Stimulated activated CD4-positive, alpha-beta T cell treated with anti-CD3 and anti-CD28 coated beads, Interleukin-12 subunit alpha, Interleukin-12 subunit beta, amount 100 ng/mL, for 24 hours (primary cell): ENCODE data around the gene GMCL1.
"Not testable (repeated sequence)": the region's sequence is repeated elsewhere in the genome, so short reads cannot be mapped to it uniquely, and the experiment has no call there.

ENCODE experiments used
- DNase-seq, 2 experiments: peaks; one replicate each; pipeline ENCODE4 v3.0.0-alpha.2; 2020; ENCODE audit warnings: low read depth in 2 of 2

Gene GMCL1

DNA sequence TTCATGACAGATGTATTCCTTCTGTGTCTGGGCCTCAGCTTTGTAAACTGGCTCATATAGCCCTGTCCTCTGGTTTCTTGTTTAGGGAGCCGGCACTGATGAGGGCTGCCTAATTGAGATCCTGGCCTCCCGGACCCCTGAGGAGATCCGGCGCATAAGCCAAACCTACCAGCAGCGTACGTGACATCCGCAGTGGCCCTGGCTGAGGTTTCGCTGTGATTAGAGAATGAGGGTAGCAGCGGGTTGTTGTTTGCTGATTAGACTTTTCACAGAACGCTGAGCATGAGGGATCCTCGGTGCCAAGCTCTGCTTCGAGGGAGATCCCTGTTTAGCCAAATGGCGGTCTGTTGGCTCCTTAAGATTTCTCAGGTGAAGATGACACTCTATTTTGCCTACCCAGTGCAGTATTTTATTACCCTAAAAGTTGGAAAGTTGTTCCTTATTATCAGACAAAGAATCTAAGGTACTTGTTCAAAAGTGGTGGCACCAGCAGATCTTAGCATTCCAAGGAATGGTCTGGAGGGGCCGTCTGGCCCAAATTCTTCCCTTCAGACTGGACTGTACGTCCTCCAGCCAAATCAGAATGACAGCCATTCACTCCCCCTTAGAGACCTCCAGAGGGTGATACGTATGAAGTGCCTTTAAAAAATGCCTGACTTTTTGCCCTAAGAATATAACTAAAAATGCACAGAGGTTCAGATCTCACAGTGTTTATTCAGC, 21.5 kb upstream of the GMCL1 start:
- DNase-seq, result no peak

GRCh38 chr2:69810550-69810949, 18.9 kb upstream of the GMCL1 start:
- DNase-seq, result no peak

DNA sequence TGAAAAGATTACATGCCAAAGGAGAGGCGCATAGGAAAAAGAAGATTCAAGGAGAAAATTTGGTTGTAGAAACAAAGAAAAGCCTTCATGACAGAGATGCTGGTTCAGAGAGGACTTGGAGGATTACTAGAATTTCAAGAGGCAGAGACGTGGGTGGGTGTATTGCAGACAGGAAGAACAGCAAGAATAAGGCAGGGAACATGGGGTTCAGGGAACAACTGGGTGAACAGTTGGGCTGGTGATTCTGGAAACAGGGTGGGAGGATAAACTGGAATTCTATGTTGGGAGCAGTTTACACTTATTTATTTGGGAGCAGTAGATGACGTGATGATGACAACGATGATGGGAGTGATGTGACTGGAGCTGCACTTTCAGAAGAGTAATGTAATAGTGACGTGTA, 18.4 kb upstream of the GMCL1 start:
- no peak for DNase-seq

DNA sequence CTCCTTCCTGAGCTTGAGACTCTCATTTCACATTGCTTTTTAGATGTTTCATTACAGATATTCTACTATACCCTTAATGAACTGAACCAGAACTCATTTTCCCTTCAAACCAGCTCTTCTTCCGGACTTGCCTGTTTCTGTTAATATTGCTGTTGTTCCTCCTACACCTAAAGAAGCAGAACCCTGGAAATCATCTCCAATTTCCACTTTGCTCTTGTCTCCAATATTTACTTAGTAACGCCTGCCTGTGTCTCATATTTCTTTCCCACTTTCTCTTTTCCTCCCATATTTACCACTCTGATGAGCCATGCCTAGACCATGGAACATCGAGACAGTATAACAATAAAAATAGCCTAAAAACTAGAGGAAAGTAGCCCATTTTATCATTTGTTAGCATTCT, 17.9 kb upstream of the GMCL1 start:
- no peak for DNase-seq

- DNase-seq, result no peak
These were observed 13.7 kb upstream of the GMCL1 start for GRCh38 chr2:69815717-69816116.

- peak; percentile 39 to 61 for DNase-seq
These were observed 12.4 kb upstream of the GMCL1 start for GRCh38 chr2:69816923-69817542.

DNA sequence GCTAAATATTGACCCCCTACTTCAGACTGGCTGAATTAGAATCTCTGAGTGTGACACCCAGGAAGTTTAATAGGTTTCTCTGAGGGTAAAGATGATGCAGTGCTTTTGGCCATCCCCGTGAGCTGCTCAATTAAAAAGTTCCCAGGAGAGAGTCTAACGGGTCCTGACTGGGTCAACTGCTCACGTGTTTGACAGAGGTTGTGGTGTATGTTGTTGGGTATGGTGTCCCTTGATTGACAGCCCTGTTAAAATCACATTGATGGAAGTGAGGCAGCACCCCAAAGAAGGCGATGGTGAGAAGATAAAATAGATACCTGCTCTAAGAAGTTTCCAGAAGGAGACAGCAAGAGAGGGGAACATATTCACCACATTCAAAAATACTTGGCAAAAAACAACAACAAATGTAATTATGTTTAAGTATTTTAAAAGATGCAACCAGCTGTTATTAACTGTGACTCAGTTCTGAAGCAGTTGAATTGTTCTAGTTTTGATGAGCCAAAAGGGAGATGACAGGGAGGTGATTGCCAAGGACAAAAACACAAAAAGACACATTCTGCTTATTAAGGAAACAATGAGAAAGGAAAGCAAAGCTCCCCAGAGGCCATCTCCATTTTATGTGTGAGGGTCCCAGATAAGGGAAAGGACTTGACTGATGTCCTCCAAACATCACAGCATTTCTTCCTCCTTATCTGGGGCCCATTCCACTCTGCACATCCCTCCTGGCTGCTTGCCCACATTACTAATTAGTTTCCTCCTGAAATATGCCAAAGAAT, 11.5 kb upstream of the GMCL1 start:
- DNase-seq, result no peak

GRCh38 chr2:69827796-69828540, 1.5 kb upstream of the GMCL1 start:
- DNase-seq, result no peak

DNA sequence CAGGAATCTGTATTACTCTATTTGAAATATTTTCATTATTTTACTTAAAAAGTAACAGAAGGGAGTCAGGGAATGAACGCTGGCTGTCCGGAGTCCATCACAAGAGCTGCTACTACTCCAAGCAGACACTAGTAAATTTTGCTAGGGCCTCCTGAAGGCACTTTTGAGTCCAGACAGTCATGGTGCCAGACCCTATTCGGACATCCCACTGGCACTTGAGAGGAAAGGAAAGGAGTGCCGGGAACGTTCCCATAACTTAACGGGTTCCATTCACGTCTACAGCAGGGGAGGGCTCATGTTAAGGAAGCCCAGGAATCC, 563 bp upstream of the GMCL1 start:
- no peak for DNase-seq

DNA sequence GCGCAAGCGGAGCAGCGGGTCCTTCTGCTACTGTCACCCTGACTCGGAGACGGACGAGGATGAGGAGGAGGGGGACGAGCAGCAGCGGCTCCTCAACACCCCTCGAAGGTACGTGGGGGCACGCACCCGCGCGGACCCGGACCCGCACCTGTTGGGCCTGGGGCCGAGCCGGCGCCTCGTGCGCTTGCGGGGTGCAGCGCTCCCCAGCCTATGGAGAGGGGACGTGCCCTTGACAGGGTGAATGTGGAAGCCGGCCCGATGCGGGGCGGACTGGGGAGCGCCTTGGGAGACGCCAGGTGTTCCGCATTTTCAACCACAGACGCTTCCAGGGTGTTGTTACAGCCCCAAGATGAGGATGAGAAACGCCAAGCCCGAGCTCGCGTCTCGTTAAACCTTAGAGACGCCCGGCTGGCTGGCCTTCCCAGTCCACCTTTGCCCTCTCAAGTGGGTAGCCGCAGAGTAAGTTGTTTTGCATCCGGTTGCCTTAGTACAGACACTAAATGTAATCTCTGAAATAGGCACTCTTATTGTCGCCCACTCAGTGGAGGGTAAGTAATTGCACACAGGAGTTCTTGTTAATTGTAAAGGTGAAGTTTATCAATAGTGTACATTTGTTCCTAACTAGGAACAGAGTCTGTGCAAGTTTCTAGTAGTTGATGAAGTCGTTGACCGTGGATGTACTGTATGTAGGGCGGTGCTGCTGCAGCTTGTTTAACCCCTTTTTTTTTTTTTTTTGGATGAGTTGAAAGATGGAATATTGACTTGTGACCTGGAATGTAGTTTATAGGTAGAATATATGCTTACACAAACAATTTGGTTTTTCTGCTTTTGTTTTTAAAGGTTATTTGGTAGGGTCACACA, 815 bp downstream of the GMCL1 start:
- peak; percentile 20 to 24 for DNase-seq

DNA sequence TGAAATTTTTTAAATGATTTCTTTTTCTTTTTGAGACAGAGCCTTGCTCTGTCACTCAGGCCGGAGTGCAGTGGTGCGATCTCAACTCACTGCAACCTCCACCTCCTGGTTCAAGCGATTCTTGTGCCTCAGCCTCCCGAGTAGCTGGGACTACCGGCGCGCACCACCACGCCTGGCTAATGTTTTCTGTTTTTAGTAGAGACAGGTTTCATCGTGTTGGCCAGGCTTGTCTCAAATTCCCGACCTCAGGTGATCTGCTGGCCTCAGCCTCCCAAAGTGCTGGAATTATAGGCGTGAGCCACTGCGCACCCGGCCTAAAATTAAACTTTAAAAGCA, 1.4 kb downstream of the GMCL1 start:
- not testable (repeated sequence) for DNase-seq

- DNase-seq, result no peak
These were observed 2.0 kb downstream of the GMCL1 start for GRCh38 chr2:69831354-69831905.

- no peak for DNase-seq
These were observed 4.3 kb downstream of the GMCL1 start for GRCh38 chr2:69833752-69834151.

DNA sequence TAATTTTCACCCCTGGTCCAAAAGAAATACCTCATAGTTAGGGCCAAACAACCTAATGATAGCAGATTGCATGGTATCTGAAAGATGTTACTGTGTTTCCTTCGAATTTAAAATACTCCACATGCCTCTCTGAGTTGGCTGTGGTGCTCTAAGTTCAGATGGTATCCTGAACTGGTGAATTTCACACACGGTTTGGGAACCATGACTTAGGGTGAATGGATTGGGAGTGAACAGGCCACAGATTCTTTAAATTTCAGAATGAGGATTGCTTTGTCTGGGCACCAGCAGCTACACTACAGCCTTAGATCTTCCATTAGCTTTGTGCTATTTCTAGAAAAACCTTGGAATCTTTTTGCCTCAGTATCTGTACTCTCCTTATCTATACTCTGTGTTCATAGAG, 6.2 kb downstream of the GMCL1 start:
- DNase-seq, result no peak

DNA sequence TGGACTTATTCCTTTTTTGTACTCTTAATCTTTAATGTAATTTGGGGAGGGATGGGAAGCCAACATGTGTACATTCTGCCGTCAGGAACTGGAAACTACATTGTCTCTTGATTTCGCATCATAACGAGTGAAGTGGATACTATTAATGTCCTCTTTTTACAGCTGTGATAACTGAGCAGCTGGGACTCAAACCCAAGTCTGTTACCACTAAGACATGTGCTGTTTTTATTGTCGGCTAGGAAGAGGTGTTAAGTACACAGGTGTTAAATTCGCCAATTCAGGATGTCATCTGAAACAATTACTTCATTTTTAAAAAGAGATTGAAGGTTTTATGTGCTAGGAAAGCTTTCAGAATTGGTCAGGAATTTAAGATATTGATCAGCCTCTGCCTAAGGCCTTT, 6.9 kb downstream of the GMCL1 start:
- no peak for DNase-seq

GRCh38 chr2:69837533-69837932, 8.1 kb downstream of the GMCL1 start:
- no peak for DNase-seq

- no peak for DNase-seq
These were observed 14.5 kb downstream of the GMCL1 start for GRCh38 chr2:69843993-69844392.

DNA sequence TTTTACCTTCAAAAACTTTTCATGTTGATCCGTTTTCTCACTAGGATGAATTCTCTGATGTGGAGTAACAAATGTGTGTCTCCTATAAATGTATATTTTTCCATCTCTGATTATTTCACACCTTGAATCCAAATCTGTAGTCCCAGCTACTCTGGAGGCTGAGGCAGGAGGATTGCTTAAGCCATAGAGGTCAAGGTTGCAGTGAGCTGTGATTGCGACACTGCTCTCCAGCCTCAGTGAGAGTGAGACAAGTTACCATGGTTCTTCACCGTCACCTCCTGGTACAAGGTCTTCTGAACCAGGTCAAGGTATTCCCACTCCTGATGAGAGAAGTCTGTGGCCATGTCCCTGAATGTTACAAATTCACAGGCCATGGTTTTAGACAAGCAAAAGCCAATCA, 15.1 kb downstream of the GMCL1 start:
- DNase-seq, result no peak

DNA sequence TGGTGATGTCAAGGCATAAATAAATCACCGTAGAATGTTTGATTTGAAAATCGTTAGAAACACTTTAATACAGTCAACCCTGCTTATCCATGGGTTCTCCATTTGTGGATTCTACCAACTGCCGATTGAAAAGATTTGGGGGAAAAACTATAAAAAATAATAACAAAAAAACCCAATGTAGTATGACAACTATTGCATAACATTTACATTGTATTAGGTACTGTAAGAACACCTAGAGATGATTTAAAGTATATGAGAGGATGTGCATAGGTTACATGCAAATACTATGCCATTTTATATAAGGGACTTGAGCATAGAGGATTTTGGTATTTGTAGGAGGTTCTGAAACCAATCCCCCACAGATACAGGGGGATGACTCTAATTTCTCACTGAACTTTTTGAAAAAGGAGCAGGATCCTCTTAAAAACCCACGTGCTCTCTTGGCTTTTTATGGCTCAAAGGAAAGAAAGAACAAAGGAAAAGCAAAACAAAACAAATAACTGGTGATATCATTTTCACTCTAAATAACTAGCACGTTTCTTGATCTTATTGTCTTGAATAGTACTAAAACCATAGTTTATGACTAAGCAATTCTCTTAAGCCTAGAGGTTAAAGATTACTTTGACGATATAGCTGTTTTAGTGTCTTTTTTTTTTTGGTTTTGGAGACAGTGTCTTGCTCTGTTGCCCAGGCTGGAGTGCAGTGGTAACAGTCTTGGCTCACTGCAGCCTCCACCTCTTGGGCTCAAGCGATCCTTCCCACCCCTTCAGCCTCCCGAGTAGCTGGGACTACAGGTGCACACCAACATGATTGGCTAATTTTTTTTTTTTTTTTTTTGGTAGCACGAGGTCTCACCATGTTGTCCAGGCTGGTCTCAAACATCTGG, 17.0 kb downstream of the GMCL1 start:
- no peak for DNase-seq
